ENCODE measurements around the gene CDK4.

Gene CDK4

GRCh38 chr12:57727758-57728395, 24.2 kb downstream of the CDK4 start:
- no peak for TF ChIP-seq CTCF (IDR thresholded peaks at IDR 0.05)
- no peak for DNase-seq (ENCODE audit: low spot score)
- Histone ChIP-seq H3K27ac (no peak overlapping the region), H3K4me3 (no peak overlapping the region)

- H3K27ac ChIP-seq = peak overlapping the region in 1 of 2 donors; percentile 84
- no peak for DNase-seq (ENCODE audit: low spot score)
Measured at GRCh38 chr12:57726884-57727757, 25.0 kb downstream of the CDK4 start.

GRCh38 chr12:57726151-57726883, 25.8 kb downstream of the CDK4 start:
- H3K4me3 ChIP-seq = peak overlapping the region; percentile 93
- peak overlapping the region; percentile 17 to 84 for H3K27ac ChIP-seq
- peak; percentile 66 for TF ChIP-seq CTCF (IDR thresholded peaks at IDR 0.05)
- DNase-seq (ENCODE audit: low spot score) = no peak

More at GRCh38 chr12:57726884-57727757, 25.0 kb downstream of the CDK4 start:
- H3K4me3 ChIP-seq = peak overlapping the region; percentile 93
- no peak for TF ChIP-seq CTCF (IDR thresholded peaks at IDR 0.05)

- DNase-seq (ENCODE audit: low spot score) = no peak
- TF ChIP-seq CTCF (IDR thresholded peaks at IDR 0.05) = no peak
- Histone ChIP-seq H3K4me3 (peak overlapping the region; percentile 93), H3K27ac (peak overlapping the region in 1 of 2 donors; percentile 84)
Measured at GRCh38 chr12:57725851-57726150, 26.3 kb downstream of the CDK4 start.

- Histone ChIP-seq H3K4me3 (peak overlapping the region; percentile 93), H3K27ac (no peak overlapping the region)
- no peak for TF ChIP-seq CTCF (IDR thresholded peaks at IDR 0.05)
- no peak for DNase-seq (ENCODE audit: low spot score)
Measured at GRCh38 chr12:57724936-57725740, 27.0 kb downstream of the CDK4 start.

GRCh38 chr12:57724003-57724935, 27.8 kb downstream of the CDK4 start:
- Histone ChIP-seq H3K4me3 (no peak overlapping the region), H3K27ac (no peak overlapping the region)
- no peak for DNase-seq (ENCODE audit: low spot score)
- TF ChIP-seq CTCF (IDR thresholded peaks at IDR 0.05) = no peak

Data from coronary artery (tissue), 2 donors.